Right atrium auricular region (tissue), 2 donors: ENCODE measurements around the gene GALNT16. TPM values are rescaled to one million over a fixed set of nuclear protein-coding genes. Genes with fewer than 3 reads are reported as not detected.

Experiments
- DNase-seq: peaks from one replicate; pipeline ENCODE4 v3.0.0-alpha.2; 2019; ENCODE audit warnings: low spot score
- H3K27ac ChIP-seq, 2 donors: fragments of 200-600 bp; sonication (generic); 1 replicate in 1 of 2; 2 replicates in 1 of 2; pipeline ENCODE4 v1.5.1; 2016 to 2019
- H3K27me3 ChIP-seq, 2 donors: fragments of 200-600 bp; sonication (generic); one replicate each; pipeline versions ENCODE4 v1.5.1 to v1.6.0; 2017 to 2019
- H3K36me3 ChIP-seq: fragments of 200-600 bp; sonication (generic); one replicate; pipeline ENCODE4 v1.5.1; 2016
- H3K4me1 ChIP-seq, 2 donors: fragments of 200-600 bp; sonication (generic); one replicate each; pipeline versions ENCODE4 v1.5.1 to v1.6.0; 2017 to 2019
- H3K4me3 ChIP-seq, 2 donors: fragments of 200-600 bp; sonication (generic); 1 replicate in 1 of 2; 2 replicates in 1 of 2; pipeline ENCODE4 v1.5.1; 2017 to 2019; ENCODE audit warnings: mild to moderate bottlenecking in 1 of 2, moderate library complexity in 1 of 2
- H3K9me3 ChIP-seq, 2 donors: fragments of 200-600 bp; sonication (generic); one replicate each; pipeline ENCODE4 v1.5.1; 2019
- total RNA-seq, 2 donors: library from RNA; depleted of rRNA; stranded (reverse); fragments of >200 nt; gene quantifications; one replicate each; pipeline ENCODE4 v1.1.0, GENCODE V29; 2016
- TF ChIP-seq, protein P1 (sequence below), 2 donors: fragments of 200-600 bp; sonication (generic); IDR thresholded peaks; one replicate each; pipeline ENCODE4 v1.5.1; 2019; ENCODE audit warnings: antibody characterized with exemption in 2 of 2

GALNT16 gene
- total RNA-seq, 2 donors from 2014 or later, result 17.9 to 56.8 TPM

DNA sequence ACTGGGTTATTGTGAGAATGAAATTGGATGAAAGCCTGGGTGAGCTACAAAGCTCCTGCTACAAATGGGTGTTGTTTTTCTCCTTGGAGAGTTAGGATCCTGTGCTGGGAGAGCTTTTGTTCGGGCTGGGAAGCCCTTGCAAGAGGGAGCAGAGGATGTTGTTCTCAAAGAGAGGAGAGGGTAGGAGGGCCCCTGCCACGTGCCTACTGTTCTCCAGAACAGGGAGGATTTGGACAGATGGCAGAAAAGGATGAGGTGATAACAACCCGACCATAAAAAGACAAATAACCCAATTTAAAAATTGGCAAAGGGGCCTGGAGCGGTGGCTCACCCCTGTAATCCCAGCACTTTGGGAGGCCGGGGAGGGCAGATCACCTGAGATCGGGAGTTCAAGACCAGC lies 68.8 kb downstream of the GALNT16 start:
- Histone ChIP-seq H3K9me3 (no peaks in the 10 kb centered on the region), H3K27ac (no peak overlapping the region), H3K27me3 (no peaks in the 10 kb centered on the region), H3K36me3 (peaks cover 17% of the 10 kb centered on the region), H3K4me1 (no peaks in the 10 kb centered on the region), H3K4me3 (no peak overlapping the region)
- DNase-seq, result no peak
- TF ChIP-seq, protein P1, sequence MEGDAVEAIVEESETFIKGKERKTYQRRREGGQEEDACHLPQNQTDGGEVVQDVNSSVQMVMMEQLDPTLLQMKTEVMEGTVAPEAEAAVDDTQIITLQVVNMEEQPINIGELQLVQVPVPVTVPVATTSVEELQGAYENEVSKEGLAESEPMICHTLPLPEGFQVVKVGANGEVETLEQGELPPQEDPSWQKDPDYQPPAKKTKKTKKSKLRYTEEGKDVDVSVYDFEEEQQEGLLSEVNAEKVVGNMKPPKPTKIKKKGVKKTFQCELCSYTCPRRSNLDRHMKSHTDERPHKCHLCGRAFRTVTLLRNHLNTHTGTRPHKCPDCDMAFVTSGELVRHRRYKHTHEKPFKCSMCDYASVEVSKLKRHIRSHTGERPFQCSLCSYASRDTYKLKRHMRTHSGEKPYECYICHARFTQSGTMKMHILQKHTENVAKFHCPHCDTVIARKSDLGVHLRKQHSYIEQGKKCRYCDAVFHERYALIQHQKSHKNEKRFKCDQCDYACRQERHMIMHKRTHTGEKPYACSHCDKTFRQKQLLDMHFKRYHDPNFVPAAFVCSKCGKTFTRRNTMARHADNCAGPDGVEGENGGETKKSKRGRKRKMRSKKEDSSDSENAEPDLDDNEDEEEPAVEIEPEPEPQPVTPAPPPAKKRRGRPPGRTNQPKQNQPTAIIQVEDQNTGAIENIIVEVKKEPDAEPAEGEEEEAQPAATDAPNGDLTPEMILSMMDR (IDR thresholded peaks at IDR 0.05), result no peak

DNA sequence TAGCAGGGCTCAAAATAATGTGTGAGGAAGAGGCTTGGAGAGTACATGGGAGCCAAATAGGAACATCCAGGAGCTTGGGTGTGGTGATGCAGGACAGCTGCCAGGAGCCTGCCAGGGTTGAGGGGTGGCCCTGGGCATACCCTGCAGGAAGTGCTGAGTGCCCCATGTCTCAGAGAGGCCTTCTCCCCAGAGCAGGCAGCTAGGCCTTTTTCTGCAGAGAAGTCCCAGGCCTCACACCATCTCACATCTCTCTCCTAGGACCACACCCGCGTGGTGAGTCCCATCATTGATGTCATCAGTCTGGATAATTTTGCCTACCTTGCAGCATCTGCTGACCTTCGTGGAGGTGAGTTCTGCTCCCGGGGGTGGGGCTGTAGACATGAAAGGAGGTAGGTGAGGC lies 71.2 kb downstream of the GALNT16 start:
- TF ChIP-seq, protein P1 (IDR thresholded peaks at IDR 0.05), result no peak
- no peak overlapping the region for H3K4me3 ChIP-seq
- no peak for DNase-seq
- H3K4me1 ChIP-seq, result no peaks in the 10 kb centered on the region
- no peaks in the 10 kb centered on the region for H3K27me3 ChIP-seq
- H3K36me3 ChIP-seq, result peaks cover 7% of the 10 kb centered on the region
- H3K9me3 ChIP-seq, result no peaks in the 10 kb centered on the region
- no peak overlapping the region for H3K27ac ChIP-seq

DNA sequence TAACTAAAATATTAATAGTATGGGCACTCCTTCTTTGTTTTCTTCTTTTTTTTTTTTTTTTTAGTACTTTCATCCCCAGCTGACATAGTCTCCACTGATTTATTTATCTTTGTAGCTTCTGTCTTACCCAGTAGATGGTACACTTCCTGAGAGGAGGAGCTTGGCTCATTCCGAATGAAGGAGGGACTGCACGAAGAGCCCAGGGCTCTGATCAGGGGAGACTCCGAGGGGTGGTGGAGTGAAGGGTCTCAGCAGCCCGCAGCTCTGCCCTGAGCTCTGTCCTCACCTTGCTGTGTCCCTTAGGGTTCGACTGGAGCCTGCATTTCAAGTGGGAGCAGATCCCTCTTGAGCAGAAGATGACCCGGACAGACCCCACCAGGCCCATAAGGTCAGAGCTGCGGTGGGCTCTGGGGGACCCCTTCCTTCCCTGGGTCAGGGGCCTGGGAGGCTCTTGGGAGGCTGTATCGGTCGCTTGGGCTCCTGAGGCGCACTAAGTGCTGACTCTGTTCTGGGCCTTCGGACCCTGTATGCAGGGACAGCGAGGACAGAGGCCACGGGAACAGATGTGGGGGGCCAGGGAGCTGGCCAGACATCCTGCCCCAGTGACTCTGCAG lies 72.9 kb downstream of the GALNT16 start:
- no peak overlapping the region for H3K4me3 ChIP-seq
- no peaks in the 10 kb centered on the region for H3K36me3 ChIP-seq
- TF ChIP-seq, protein P1 (IDR thresholded peaks at IDR 0.05), result no peak
- H3K27me3 ChIP-seq, result no peaks in the 10 kb centered on the region
- no peaks in the 10 kb centered on the region for H3K4me1 ChIP-seq
- H3K9me3 ChIP-seq, result no peaks in the 10 kb centered on the region
- H3K27ac ChIP-seq, result no peak overlapping the region
- no peak for DNase-seq

GRCh38 chr14:69333791-69334337 lies 73.9 kb downstream of the GALNT16 start:
- H3K9me3 ChIP-seq, result no peaks in the 10 kb centered on the region
- no peaks in the 10 kb centered on the region for H3K27me3 ChIP-seq
- no peak overlapping the region for H3K27ac ChIP-seq
- DNase-seq, result no peak
- H3K36me3 ChIP-seq, result no peaks in the 10 kb centered on the region
- TF ChIP-seq, protein P1 (IDR thresholded peaks at IDR 0.05), result no peak
- H3K4me1 ChIP-seq, result no peaks in the 10 kb centered on the region
- H3K4me3 ChIP-seq, result no peak overlapping the region

DNA sequence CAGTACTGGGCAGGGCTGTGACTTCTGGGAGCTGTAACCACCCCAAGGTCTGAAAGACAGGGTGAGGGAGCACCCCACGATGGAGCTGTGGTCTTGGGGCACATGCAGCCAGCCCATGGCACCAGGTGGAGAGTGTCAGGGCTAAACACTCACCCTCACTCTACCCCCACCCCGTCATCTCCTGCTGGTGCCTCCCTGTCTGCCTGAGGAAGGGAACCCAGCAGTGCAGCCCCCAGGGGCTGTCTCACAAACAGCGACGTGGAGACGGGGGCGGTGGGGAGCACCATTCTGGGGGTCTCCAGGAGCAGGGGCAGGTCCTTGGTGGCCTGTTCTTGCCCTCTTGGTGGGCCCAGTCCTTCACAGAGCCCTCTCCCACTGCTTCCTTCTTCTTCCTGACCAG lies 74.6 kb downstream of the GALNT16 start:
- peaks cover 2% of the 10 kb centered on the region for H3K36me3 ChIP-seq
- no peak for DNase-seq
- H3K27me3 ChIP-seq, result no peaks in the 10 kb centered on the region
- TF ChIP-seq, protein P1 (IDR thresholded peaks at IDR 0.05), result no peak
- H3K4me3 ChIP-seq, result no peak overlapping the region
- no peaks in the 10 kb centered on the region for H3K9me3 ChIP-seq
- H3K4me1 ChIP-seq, result no peaks in the 10 kb centered on the region
- H3K27ac ChIP-seq, result no peak overlapping the region

- TF ChIP-seq, protein P1 (IDR thresholded peaks at IDR 0.05), result no peak
- Histone ChIP-seq H3K36me3 (peaks cover 6% of the 10 kb centered on the region), H3K27me3 (no peaks in the 10 kb centered on the region), H3K27ac (no peak overlapping the region), H3K4me1 (no peaks in the 10 kb centered on the region), H3K9me3 (no peaks in the 10 kb centered on the region), H3K4me3 (no peak overlapping the region)
- DNase-seq, result no peak
Measured at GRCh38 chr14:69335371-69335771, 75.4 kb downstream of the GALNT16 start.
